ENCODE data around the gene BSDC1. TPM values are rescaled to one million over a fixed set of nuclear protein-coding genes. Genes with fewer than 3 reads are reported as not detected.

The BSDC1 gene
- total and polyA plus RNA-seq, 10 of the 15 experiments (the other 5 are each of a cell fraction or from before 2014, with no cell fraction given) = 3.0 to 39.7 (median 22.8) TPM

DNA sequence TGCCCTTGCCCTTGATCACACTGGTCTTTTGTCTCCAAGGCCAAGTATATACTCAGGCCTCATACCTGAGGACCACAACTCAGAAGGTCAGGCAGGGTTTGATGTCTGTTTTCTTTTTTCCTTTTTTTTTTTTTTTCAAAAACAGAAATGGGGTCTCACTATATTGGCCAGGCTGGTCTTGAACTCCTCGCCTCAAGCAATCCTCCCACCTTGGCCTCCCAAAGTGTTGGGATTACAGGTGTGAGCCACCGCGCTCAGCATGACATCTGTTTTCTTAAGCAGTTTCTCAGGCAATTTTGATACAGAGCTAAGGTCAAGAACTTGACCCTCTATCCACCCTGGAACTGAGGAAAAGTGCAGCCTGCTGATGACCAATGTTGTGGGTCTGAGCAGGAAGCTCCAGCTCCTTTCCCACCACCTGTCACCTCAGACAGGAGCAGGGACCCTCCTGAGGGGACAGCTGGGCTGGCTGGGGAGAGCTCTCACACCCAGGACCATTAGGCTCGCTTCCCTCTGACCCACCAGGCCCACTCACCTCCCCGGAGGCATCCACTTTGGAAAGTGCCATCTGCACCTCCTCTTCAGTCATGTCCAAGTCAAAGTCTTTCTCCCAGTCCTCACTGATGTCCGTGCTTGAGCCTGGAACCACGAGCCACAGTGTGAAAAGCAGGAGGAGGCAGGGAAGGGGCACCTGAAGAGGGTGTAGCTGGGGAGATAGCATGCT, 26.2 kb downstream of the BSDC1 start (continued):
- TF ChIP-seq, protein P1, sequence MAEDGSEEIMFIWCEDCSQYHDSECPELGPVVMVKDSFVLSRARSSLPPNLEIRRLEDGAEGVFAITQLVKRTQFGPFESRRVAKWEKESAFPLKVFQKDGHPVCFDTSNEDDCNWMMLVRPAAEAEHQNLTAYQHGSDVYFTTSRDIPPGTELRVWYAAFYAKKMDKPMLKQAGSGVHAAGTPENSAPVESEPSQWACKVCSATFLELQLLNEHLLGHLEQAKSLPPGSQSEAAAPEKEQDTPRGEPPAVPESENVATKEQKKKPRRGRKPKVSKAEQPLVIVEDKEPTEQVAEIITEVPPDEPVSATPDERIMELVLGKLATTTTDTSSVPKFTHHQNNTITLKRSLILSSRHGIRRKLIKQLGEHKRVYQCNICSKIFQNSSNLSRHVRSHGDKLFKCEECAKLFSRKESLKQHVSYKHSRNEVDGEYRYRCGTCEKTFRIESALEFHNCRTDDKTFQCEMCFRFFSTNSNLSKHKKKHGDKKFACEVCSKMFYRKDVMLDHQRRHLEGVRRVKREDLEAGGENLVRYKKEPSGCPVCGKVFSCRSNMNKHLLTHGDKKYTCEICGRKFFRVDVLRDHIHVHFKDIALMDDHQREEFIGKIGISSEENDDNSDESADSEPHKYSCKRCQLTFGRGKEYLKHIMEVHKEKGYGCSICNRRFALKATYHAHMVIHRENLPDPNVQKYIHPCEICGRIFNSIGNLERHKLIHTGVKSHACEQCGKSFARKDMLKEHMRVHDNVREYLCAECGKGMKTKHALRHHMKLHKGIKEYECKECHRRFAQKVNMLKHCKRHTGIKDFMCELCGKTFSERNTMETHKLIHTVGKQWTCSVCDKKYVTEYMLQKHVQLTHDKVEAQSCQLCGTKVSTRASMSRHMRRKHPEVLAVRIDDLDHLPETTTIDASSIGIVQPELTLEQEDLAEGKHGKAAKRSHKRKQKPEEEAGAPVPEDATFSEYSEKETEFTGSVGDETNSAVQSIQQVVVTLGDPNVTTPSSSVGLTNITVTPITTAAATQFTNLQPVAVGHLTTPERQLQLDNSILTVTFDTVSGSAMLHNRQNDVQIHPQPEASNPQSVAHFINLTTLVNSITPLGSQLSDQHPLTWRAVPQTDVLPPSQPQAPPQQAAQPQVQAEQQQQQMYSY (CRISPR knock-in tag; IDR thresholded peaks at IDR 0.05) = no peak
- TF ChIP-seq RELA (IDR thresholded peaks at IDR 0.05; ENCODE audit: borderline replicate concordance, partially characterized antibody) (no peak), ZNF384 (IDR thresholded peaks at IDR 0.05; ENCODE audit: borderline replicate concordance, low read depth, low read length) (no peak), JUND (IDR thresholded peaks at IDR 0.05; ENCODE audit: low read depth, low read length) (no peak), IRF4 (IDR thresholded peaks at IDR 0.05; ENCODE audit: low read depth, low read length) (no peak), ASH2L (IDR thresholded peaks at IDR 0.05; ENCODE audit: borderline replicate concordance, low read depth) (no peak), STAT3 (IDR thresholded peaks at IDR 0.05; ENCODE audit: low read depth, low read length) (no peak), RAD21 (IDR thresholded peaks at IDR 0.05; ENCODE audit: insufficient read depth, low read depth, low read length) (no peak)
- TF ChIP-seq, protein P2, sequence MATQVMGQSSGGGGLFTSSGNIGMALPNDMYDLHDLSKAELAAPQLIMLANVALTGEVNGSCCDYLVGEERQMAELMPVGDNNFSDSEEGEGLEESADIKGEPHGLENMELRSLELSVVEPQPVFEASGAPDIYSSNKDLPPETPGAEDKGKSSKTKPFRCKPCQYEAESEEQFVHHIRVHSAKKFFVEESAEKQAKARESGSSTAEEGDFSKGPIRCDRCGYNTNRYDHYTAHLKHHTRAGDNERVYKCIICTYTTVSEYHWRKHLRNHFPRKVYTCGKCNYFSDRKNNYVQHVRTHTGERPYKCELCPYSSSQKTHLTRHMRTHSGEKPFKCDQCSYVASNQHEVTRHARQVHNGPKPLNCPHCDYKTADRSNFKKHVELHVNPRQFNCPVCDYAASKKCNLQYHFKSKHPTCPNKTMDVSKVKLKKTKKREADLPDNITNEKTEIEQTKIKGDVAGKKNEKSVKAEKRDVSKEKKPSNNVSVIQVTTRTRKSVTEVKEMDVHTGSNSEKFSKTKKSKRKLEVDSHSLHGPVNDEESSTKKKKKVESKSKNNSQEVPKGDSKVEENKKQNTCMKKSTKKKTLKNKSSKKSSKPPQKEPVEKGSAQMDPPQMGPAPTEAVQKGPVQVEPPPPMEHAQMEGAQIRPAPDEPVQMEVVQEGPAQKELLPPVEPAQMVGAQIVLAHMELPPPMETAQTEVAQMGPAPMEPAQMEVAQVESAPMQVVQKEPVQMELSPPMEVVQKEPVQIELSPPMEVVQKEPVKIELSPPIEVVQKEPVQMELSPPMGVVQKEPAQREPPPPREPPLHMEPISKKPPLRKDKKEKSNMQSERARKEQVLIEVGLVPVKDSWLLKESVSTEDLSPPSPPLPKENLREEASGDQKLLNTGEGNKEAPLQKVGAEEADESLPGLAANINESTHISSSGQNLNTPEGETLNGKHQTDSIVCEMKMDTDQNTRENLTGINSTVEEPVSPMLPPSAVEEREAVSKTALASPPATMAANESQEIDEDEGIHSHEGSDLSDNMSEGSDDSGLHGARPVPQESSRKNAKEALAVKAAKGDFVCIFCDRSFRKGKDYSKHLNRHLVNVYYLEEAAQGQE (IDR thresholded peaks at IDR 0.05; ENCODE audit: low read depth, low read length) = no peak
- TF ChIP-seq, protein P3, sequence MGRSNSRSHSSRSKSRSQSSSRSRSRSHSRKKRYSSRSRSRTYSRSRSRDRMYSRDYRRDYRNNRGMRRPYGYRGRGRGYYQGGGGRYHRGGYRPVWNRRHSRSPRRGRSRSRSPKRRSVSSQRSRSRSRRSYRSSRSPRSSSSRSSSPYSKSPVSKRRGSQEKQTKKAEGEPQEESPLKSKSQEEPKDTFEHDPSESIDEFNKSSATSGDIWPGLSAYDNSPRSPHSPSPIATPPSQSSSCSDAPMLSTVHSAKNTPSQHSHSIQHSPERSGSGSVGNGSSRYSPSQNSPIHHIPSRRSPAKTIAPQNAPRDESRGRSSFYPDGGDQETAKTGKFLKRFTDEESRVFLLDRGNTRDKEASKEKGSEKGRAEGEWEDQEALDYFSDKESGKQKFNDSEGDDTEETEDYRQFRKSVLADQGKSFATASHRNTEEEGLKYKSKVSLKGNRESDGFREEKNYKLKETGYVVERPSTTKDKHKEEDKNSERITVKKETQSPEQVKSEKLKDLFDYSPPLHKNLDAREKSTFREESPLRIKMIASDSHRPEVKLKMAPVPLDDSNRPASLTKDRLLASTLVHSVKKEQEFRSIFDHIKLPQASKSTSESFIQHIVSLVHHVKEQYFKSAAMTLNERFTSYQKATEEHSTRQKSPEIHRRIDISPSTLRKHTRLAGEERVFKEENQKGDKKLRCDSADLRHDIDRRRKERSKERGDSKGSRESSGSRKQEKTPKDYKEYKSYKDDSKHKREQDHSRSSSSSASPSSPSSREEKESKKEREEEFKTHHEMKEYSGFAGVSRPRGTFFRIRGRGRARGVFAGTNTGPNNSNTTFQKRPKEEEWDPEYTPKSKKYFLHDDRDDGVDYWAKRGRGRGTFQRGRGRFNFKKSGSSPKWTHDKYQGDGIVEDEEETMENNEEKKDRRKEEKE (IDR thresholded peaks at IDR 0.05) = no peak
- TF ChIP-seq, protein P4, sequence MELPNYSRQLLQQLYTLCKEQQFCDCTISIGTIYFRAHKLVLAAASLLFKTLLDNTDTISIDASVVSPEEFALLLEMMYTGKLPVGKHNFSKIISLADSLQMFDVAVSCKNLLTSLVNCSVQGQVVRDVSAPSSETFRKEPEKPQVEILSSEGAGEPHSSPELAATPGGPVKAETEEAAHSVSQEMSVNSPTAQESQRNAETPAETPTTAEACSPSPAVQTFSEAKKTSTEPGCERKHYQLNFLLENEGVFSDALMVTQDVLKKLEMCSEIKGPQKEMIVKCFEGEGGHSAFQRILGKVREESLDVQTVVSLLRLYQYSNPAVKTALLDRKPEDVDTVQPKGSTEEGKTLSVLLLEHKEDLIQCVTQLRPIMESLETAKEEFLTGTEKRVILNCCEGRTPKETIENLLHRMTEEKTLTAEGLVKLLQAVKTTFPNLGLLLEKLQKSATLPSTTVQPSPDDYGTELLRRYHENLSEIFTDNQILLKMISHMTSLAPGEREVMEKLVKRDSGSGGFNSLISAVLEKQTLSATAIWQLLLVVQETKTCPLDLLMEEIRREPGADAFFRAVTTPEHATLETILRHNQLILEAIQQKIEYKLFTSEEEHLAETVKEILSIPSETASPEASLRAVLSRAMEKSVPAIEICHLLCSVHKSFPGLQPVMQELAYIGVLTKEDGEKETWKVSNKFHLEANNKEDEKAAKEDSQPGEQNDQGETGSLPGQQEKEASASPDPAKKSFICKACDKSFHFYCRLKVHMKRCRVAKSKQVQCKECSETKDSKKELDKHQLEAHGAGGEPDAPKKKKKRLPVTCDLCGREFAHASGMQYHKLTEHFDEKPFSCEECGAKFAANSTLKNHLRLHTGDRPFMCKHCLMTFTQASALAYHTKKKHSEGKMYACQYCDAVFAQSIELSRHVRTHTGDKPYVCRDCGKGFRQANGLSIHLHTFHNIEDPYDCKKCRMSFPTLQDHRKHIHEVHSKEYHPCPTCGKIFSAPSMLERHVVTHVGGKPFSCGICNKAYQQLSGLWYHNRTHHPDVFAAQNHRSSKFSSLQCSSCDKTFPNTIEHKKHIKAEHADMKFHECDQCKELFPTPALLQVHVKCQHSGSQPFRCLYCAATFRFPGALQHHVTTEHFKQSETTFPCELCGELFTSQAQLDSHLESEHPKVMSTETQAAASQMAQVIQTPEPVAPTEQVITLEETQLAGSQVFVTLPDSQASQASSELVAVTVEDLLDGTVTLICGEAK (IDR thresholded peaks at IDR 0.05; ENCODE audit: borderline replicate concordance) = no peak

Measured in GM12878 (cell line).